MM.1S (cell line): Measurements from ENCODE around the gene EYA2.

Experiments
- CTCF ChIP-seq: fragments of 300-600 bp; sonication (generic); IDR thresholded peaks from 2 replicates; pipeline ENCODE4 v1.5.1; 2016; ENCODE audit warnings: antibody characterized with exemption, low read length, mixed read lengths
- EZH2 ChIP-seq: fragments of 300-600 bp; sonication (generic); optimal IDR thresholded peaks from 2 replicates; pipeline ENCODE3; 2017; ENCODE audit warnings: low read depth, mild to moderate bottlenecking, antibody characterized with exemption, low read length, mixed read lengths
- EZH2phosphoT487 ChIP-seq: fragments of 300-600 bp; sonication (generic); IDR thresholded peaks from 2 replicates; pipeline ENCODE4 v1.6.1; 2018; ENCODE audit warnings: antibody characterized with exemption, low read length

- TF ChIP-seq CTCF (no peak), EZH2 (no peak), EZH2phosphoT487 (no peak)
These were observed 242.1 kb downstream of the EYA2 start for GRCh38 chr20:47136782-47137181.
